Adrenal gland (tissue), 5 donors: ENCODE results near the gene HEY2.

Experiments
- CTCF ChIP-seq, 6 experiments: fragments of 450-650 bp in 4 of 6; fragments of 200-600 bp in 2 of 6; sonication (generic) in 1 of 6; IDR thresholded peaks; 1 replicate in 5 of 6; 2 replicates in 1 of 6; pipeline versions ENCODE4 v1.5.1 to v1.8.0; 2016 to 2021; ENCODE audit warnings: antibody characterized with exemption in 6 of 6, mild to moderate bottlenecking in 2 of 6, moderate library complexity in 1 of 6
- POLR2A ChIP-seq, 2 donors: fragments of 450-650 bp; IDR thresholded peaks; one replicate each; pipeline ENCODE4 v1.6.1; 2017; ENCODE audit warnings: antibody characterized with exemption in 2 of 2, mild to moderate bottlenecking in 2 of 2, moderate library complexity in 1 of 2
- donor health status: DM: no; HTN: no; CAD: no.

GRCh38 chr6:125750692-125751333 lies 1.4 kb downstream of the HEY2 start:
- no peak for TF ChIP-seq POLR2A (IDR thresholded peaks at IDR 0.05)
- no peak for TF ChIP-seq CTCF (IDR thresholded peaks at IDR 0.05)
